Colonic mucosa (tissue), 4 donors: ENCODE data around the gene ASCC1. TPM values are rescaled to one million over a fixed set of nuclear protein-coding genes. Genes with fewer than 3 reads are reported as not detected.

Source experiments
- DNase-seq: peaks from one replicate; pipeline ENCODE4 v3.0.0-alpha.2; 2020
- H3K27ac ChIP-seq: fragments of 200-600 bp; one replicate; pipeline ENCODE4 v1.8.0; 2021
- H3K27me3 ChIP-seq: fragments of 200-600 bp; one replicate; pipeline ENCODE4 v1.8.0; 2021
- H3K36me3 ChIP-seq: fragments of 200-600 bp; one replicate; pipeline ENCODE4 v1.8.0; 2021
- H3K4me1 ChIP-seq: fragments of 200-600 bp; one replicate; pipeline ENCODE4 v1.8.0; 2021; ENCODE audit warnings: mild to moderate bottlenecking
- H3K4me3 ChIP-seq: fragments of 200-600 bp; one replicate; pipeline ENCODE4 v1.8.0; 2021
- H3K9ac ChIP-seq, 2 donors: one replicate each; pipeline ENCODE4 v1.7.0; 2013; ENCODE audit warnings: control low read depth in 2 of 2, low read depth in 2 of 2, low read length in 2 of 2
- H3K9me3 ChIP-seq: fragments of 200-600 bp; one replicate; pipeline ENCODE4 v1.8.0; 2021
- CTCF ChIP-seq: fragments of 200-600 bp; IDR thresholded peaks from one replicate; pipeline ENCODE4 v1.8.0; 2022; ENCODE audit warnings: antibody characterized with exemption, mild to moderate bottlenecking
- intact Hi-C: fragments of 100-400 bp; cut with DNase I; formaldehyde crosslinking; loops from one replicate; pipeline ENCODE4 v1.14.1; 2022
- total RNA-seq, 2 donors: library from RNA; stranded (reverse); fragmentation: NEBNext Ultra II Directional in 1 of 2; extraction: Animal tissue kit (Norgen Biotek cat#: 25700) in 1 of 2; gene quantifications; one replicate each; pipeline ENCODE4 v1.2.1, GENCODE V29; 2021
- donor health status: healthy.
- donor health status: DM: no; HTN: no; CAD: no.
- donor health status: DM: no; HTN: no; CAD: no.

The ASCC1 gene
- total RNA-seq, 2 donors from 2014 or later: 16.2 to 19.2 TPM

GRCh38 chr10:72146559-72147323 lies 69.3 kb downstream of the ASCC1 start:
- Histone ChIP-seq H3K4me1 (no peaks in the 10 kb centered on the region), H3K36me3 (no peaks in the 10 kb centered on the region), H3K4me3 (no peak overlapping the region), H3K9ac (no peak overlapping the region), H3K27me3 (no peaks in the 10 kb centered on the region), H3K9me3 (no peaks in the 10 kb centered on the region), H3K27ac (no peak overlapping the region)
- intact Hi-C loops: no loop called here
- TF ChIP-seq CTCF: no peak
- DNase-seq: no peak

GRCh38 chr10:72146071-72146470 lies 70.0 kb downstream of the ASCC1 start:
- Histone ChIP-seq H3K27me3 (no peaks in the 10 kb centered on the region), H3K9ac (no peak overlapping the region), H3K36me3 (no peaks in the 10 kb centered on the region), H3K27ac (no peak overlapping the region), H3K4me3 (no peak overlapping the region), H3K4me1 (no peaks in the 10 kb centered on the region), H3K9me3 (no peaks in the 10 kb centered on the region)
- intact Hi-C loops: no loop called here
- no peak for DNase-seq
- no peak for TF ChIP-seq CTCF

DNA sequence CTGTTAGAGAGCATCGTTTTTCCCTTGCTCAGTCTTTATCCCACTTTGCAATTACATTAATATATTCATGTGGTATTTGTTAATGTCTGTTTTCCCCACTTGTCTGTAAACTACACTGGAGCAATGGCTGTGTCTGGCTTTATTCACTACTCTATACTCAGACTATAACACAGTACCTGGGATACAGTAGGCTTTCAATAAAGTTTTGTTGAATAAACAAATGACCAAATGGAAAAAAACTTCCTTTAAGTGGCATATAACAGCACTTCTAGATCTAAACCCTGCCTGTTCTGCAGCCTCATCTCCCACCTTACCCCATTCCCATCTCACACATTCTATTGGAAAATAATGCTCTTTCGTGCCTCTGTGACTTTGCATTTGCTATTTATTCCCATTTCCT lies 70.4 kb downstream of the ASCC1 start:
- no peaks in the 10 kb centered on the region for H3K9me3 ChIP-seq
- H3K4me3 ChIP-seq: no peak overlapping the region
- no peak for DNase-seq
- H3K36me3 ChIP-seq: no peaks in the 10 kb centered on the region
- no peak overlapping the region for H3K27ac ChIP-seq
- H3K9ac ChIP-seq: no peak overlapping the region
- no peak for TF ChIP-seq CTCF
- H3K27me3 ChIP-seq: no peaks in the 10 kb centered on the region
- no peaks in the 10 kb centered on the region for H3K4me1 ChIP-seq
- intact Hi-C loops: no loop called here

GRCh38 chr10:72140850-72141249 lies 75.2 kb downstream of the ASCC1 start:
- intact Hi-C loops: no loop called here
- DNase-seq: no peak
- TF ChIP-seq CTCF: no peak
- H3K9me3 ChIP-seq: no peaks in the 10 kb centered on the region
- no peak overlapping the region for H3K27ac ChIP-seq
- no peaks in the 10 kb centered on the region for H3K4me1 ChIP-seq
- H3K4me3 ChIP-seq: no peak overlapping the region
- H3K9ac ChIP-seq: no peak overlapping the region
- no peaks in the 10 kb centered on the region for H3K36me3 ChIP-seq
- no peaks in the 10 kb centered on the region for H3K27me3 ChIP-seq

DNA sequence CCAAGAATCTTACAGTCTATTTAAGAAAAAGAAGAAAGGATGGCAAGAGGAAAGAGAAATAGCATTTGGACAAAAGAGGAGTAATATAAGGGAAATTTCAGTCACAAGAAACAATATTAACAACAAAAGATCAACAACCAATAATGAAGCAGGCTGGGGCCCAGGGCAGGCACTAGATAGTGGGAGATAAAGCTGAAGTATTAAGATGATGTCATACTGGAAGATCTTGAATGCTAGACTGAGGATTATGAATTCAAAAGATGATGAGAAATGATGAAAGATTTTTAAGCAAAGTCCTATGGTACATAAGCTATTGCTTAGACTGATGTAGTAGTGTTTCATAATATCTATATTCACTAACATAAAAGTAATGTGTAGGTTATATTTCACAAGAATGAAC lies 75.9 kb downstream of the ASCC1 start:
- H3K36me3 ChIP-seq: no peaks in the 10 kb centered on the region
- H3K9ac ChIP-seq: no peak overlapping the region
- no peak for DNase-seq
- no peaks in the 10 kb centered on the region for H3K4me1 ChIP-seq
- no peak for TF ChIP-seq CTCF
- intact Hi-C loops: no loop called here
- no peak overlapping the region for H3K27ac ChIP-seq
- H3K4me3 ChIP-seq: no peak overlapping the region
- no peaks in the 10 kb centered on the region for H3K9me3 ChIP-seq
- no peaks in the 10 kb centered on the region for H3K27me3 ChIP-seq
